HepG2 (cell line): ENCODE data around the gene VWCE. TPM values are rescaled to one million over a fixed set of nuclear protein-coding genes. Genes with fewer than 3 reads are reported as not detected.

Experiments
- BATF2 ChIP-seq: sonication (generic); formaldehyde crosslinking; IDR thresholded peaks from 2 replicates; pipeline ENCODE4 v1.8.0; 2022; ENCODE audit warnings: mild to moderate bottlenecking, missing genetic modification reagents, moderate library complexity
- FLYWCH1 ChIP-seq: sonication (generic); formaldehyde crosslinking; IDR thresholded peaks from 2 replicates; pipeline ENCODE4 v1.8.1; 2023; ENCODE audit warnings: mild to moderate bottlenecking, missing genetic modification reagents
- NCOA5 ChIP-seq: sonication (generic); formaldehyde crosslinking; IDR thresholded peaks from 2 replicates; pipeline ENCODE4 v1.4.0; 2020; ENCODE audit warnings: missing genetic modification reagents
- SIN3B ChIP-seq: fragments of 150-350 bp; IDR thresholded peaks from 2 replicates; pipeline ENCODE4 v1.6.1; 2014; ENCODE audit warnings: low read length
- THRA ChIP-seq: sonication (generic); formaldehyde crosslinking; IDR thresholded peaks from 2 replicates; pipeline ENCODE4 v1.4.0; 2020; ENCODE audit warnings: missing genetic modification reagents, borderline replicate concordance
- TMF1 ChIP-seq: sonication (generic); formaldehyde crosslinking; IDR thresholded peaks from 2 replicates; pipeline ENCODE4 v1.8.1; 2022; ENCODE audit warnings: low read depth, missing genetic modification reagents
- YY1 ChIP-seq: IDR thresholded peaks from 2 replicates; pipeline ENCODE4 v1.6.1; 2011; ENCODE audit warnings: low read length, low read depth, moderate library complexity, mild to moderate bottlenecking; ENCODE audit not compliant: insufficient read depth, insufficient replicate concordance
- ZBTB14 ChIP-seq: sonication (generic); formaldehyde crosslinking; IDR thresholded peaks from 2 replicates; pipeline ENCODE4 v1.4.0; 2020; ENCODE audit warnings: missing genetic modification reagents
- ZMAT3 ChIP-seq: sonication (generic); formaldehyde crosslinking; conservative IDR thresholded peaks from 2 replicates; pipeline ENCODE4 v1.7.0; 2021; ENCODE audit warnings: missing genetic modification reagents
- ZMYM4 ChIP-seq: sonication (generic); formaldehyde crosslinking; IDR thresholded peaks from 2 replicates; pipeline ENCODE4 v1.8.1; 2023; ENCODE audit warnings: mild to moderate bottlenecking, missing genetic modification reagents
- ZNF12 ChIP-seq: sonication (generic); formaldehyde crosslinking; IDR thresholded peaks from 2 replicates; pipeline ENCODE4 v1.5.0; 2020; ENCODE audit warnings: missing genetic modification reagents
- ZNF329 ChIP-seq: sonication (generic); formaldehyde crosslinking; IDR thresholded peaks from 2 replicates; pipeline ENCODE4 v1.9.0; 2021; ENCODE audit warnings: low read depth, mild to moderate bottlenecking, missing genetic modification reagents
- ZNF407 ChIP-seq: sonication (generic); formaldehyde crosslinking; IDR thresholded peaks from one replicate; pipeline ENCODE4 v1.5.1; 2020; ENCODE audit warnings: mild to moderate bottlenecking, missing genetic modification reagents; ENCODE audit errors: not compliant biosample characterization
- ZNF597 ChIP-seq: sonication (generic); formaldehyde crosslinking; IDR thresholded peaks from 2 replicates; pipeline ENCODE4 v1.5.0; 2020; ENCODE audit warnings: missing genetic modification reagents
- ZNF720 ChIP-seq: sonication (generic); formaldehyde crosslinking; IDR thresholded peaks from 2 replicates; pipeline ENCODE4 v1.4.0; 2020; ENCODE audit warnings: missing genetic modification reagents
- ZNF749 ChIP-seq: sonication (generic); formaldehyde crosslinking; IDR thresholded peaks from 2 replicates; pipeline ENCODE4 v1.8.0; 2022; ENCODE audit warnings: mild to moderate bottlenecking, missing genetic modification reagents, moderate library complexity, borderline replicate concordance
- polyA plus RNA-seq, 8 experiments: library from polyadenylated mRNA; depleted of rRNA in 3 of 8; stranded (reverse) in 7 of 8; unstranded in 1 of 8; fragments of >200 nt; fragmentation: Illumina TruSeq in 4 of 8; extraction: Trizol in 4 of 8; gene quantifications; 2 replicates each; pipeline versions ENCODE4 v1.2.1 to v1.2.3, GENCODE V29; 2011 to 2016; ENCODE audit warnings: low read depth in 4 of 8, missing spikeins in 1 of 8, mixed read lengths in 1 of 8; ENCODE audit not compliant: insufficient read depth in 1 of 8
- total RNA-seq, 5 experiments: library from RNA; depleted of rRNA; stranded (reverse); fragments of >200 nt; fragmentation: Illumina TruSeq; extraction: Trizol; gene quantifications; 2 replicates each; pipeline ENCODE4 v1.2.3, GENCODE V29; 2016; ENCODE audit warnings: low read depth in 1 of 5

Gene VWCE
- total and polyA plus RNA-seq, 2 of the 13 experiments (the other 11 are each of a cell fraction or from before 2014, with no cell fraction given): 27.6 to 58.3 TPM

- TF ChIP-seq ZNF407 (CRISPR knock-in tag) (no peak), ZNF329 (no peak), ZBTB14 (CRISPR knock-in tag) (no peak), FLYWCH1 (CRISPR knock-in tag) (no peak), THRA (no peak), ZNF749 (no peak), ZNF12 (CRISPR knock-in tag) (no peak), ZNF720 (CRISPR knock-in tag) (no peak), ZMYM4 (CRISPR knock-in tag) (no peak), SIN3B (no peak), YY1 (peak; percentile 45), NCOA5 (CRISPR knock-in tag) (no peak), ZNF597 (CRISPR knock-in tag) (no peak), TMF1 (CRISPR knock-in tag) (0 out of 2 replicates have a peak, but pooled peaks have one; percentile 46), ZMAT3 (CRISPR knock-in tag) (0 out of 2 replicates have a peak, but pooled peaks have one; percentile 64), BATF2 (no peak)
These were observed 41.2 kb upstream of the VWCE start (continued) for GRCh38 chr11:61336171-61336935.
